ENCODE results near the gene TMED3.

DNA sequence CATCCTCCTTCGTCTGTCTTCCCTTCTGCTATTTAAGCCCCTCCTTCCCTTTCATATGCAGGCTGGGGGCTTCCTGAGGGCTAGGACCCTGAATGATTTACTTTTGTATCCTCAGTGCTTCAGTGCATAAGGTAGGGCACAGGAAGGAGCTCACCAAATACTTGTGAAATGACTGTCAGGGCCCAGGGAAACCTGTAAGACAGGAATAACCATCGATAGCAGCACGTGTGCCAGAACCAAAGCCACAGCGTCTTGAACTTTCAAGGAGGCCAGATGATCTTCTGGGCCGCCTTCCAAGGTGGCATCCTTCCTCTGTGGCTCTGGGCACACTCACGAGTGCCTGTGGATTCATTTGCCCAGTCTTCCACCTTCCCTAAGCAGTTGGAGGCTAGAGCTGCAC lies 3.9 kb downstream of the TMED3 start:
- TF ChIP-seq, protein P1, sequence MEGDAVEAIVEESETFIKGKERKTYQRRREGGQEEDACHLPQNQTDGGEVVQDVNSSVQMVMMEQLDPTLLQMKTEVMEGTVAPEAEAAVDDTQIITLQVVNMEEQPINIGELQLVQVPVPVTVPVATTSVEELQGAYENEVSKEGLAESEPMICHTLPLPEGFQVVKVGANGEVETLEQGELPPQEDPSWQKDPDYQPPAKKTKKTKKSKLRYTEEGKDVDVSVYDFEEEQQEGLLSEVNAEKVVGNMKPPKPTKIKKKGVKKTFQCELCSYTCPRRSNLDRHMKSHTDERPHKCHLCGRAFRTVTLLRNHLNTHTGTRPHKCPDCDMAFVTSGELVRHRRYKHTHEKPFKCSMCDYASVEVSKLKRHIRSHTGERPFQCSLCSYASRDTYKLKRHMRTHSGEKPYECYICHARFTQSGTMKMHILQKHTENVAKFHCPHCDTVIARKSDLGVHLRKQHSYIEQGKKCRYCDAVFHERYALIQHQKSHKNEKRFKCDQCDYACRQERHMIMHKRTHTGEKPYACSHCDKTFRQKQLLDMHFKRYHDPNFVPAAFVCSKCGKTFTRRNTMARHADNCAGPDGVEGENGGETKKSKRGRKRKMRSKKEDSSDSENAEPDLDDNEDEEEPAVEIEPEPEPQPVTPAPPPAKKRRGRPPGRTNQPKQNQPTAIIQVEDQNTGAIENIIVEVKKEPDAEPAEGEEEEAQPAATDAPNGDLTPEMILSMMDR (IDR thresholded peaks at IDR 0.05; ENCODE audit: low read depth, low read length) = no peak
- TF ChIP-seq EZH2phosphoT487 (IDR thresholded peaks at IDR 0.05; ENCODE audit: low read depth) = no peak
